WTC11 (cell line): Measurements from ENCODE around the gene DHRS1. TPM values are rescaled to one million over a fixed set of nuclear protein-coding genes. Genes with fewer than 3 reads are reported as not detected.

Experiments
- ATAC-seq: fragments of 200-7000 bp; cut with Tn5 transposase; 2 replicates; pipeline ENCODE4 v1.10.0; 2021; ENCODE audit warnings: mild to moderate bottlenecking, moderate library complexity
- CTCF ChIA-PET: fragments of 300-600 bp; sonication (Branson Sonifier 250); formaldehyde crosslinking; loops from one replicate; lab custom pipeline; 2021; ENCODE audit warnings: antibody characterized with exemption; lab: Charles Lee
- POLR2A ChIA-PET: fragments of 350-600 bp; sonication (Branson Sonifier 250); formaldehyde crosslinking; loops from one replicate; lab custom pipeline; 2021; ENCODE audit warnings: antibody characterized with exemption; lab: Charles Lee
- DNase-seq: peaks from one replicate; pipeline ENCODE4 v3.0.0; 2021; ENCODE audit warnings: low spot score
- H3K27ac Mint-ChIP-seq: 2 replicates; pipeline ENCODE4 v1.8.0; 2021; ENCODE audit warnings: mixed read lengths
- H3K27me3 Mint-ChIP-seq: 2 replicates; pipeline ENCODE4 v1.8.0; 2021; ENCODE audit warnings: low read depth, mild to moderate bottlenecking, moderate library complexity, mixed read lengths
- H3K36me3 Mint-ChIP-seq: 2 replicates; pipeline ENCODE4 v1.8.0; 2021; ENCODE audit warnings: mixed read lengths
- H3K4me1 Mint-ChIP-seq: 2 replicates; pipeline ENCODE4 v1.8.0; 2022; ENCODE audit warnings: mixed read lengths
- H3K4me3 Mint-ChIP-seq: 2 replicates; pipeline ENCODE4 v1.8.0; 2021; ENCODE audit warnings: mild to moderate bottlenecking, moderate library complexity, mixed read lengths
- H3K9me3 Mint-ChIP-seq: 2 replicates; pipeline ENCODE4 v1.8.0; 2021; ENCODE audit warnings: mixed read lengths
- CBFB ChIP-seq: sonication (generic); formaldehyde crosslinking; IDR thresholded peaks from 2 replicates; pipeline ENCODE4 v1.8.1; 2022; ENCODE audit warnings: mild to moderate bottlenecking, low read depth, missing genetic modification reagents
- EMX1 ChIP-seq: fragments of 250-450 bp; sonication (Bioruptor Pico); IDR thresholded peaks from 2 replicates; pipeline ENCODE4 v1.8.0; 2021; ENCODE audit warnings: mild to moderate bottlenecking
- ETV6 ChIP-seq: sonication (generic); formaldehyde crosslinking; IDR thresholded peaks from 2 replicates; pipeline ENCODE4 v1.8.1; 2022; ENCODE audit warnings: mild to moderate bottlenecking, missing genetic modification reagents
- FOXJ3 ChIP-seq: sonication (generic); formaldehyde crosslinking; IDR thresholded peaks from 2 replicates; pipeline ENCODE4 v1.9.0; 2021; ENCODE audit warnings: missing genetic modification reagents, mild to moderate bottlenecking, borderline replicate concordance
- FOXP1 ChIP-seq: sonication (generic); formaldehyde crosslinking; IDR thresholded peaks from 2 replicates; pipeline ENCODE4 v1.8.0; 2022; ENCODE audit warnings: missing genetic modification reagents, mild to moderate bottlenecking, moderate library complexity, borderline replicate concordance
- GTF2I ChIP-seq: fragments of 250-450 bp; sonication (Bioruptor Pico); conservative IDR thresholded peaks from 2 replicates; pipeline ENCODE4 v1.4.0; 2021; ENCODE audit warnings: mild to moderate bottlenecking
- MYBL2 ChIP-seq: sonication (generic); formaldehyde crosslinking; IDR thresholded peaks from 2 replicates; pipeline ENCODE4 v1.8.1; 2023; ENCODE audit warnings: mild to moderate bottlenecking, moderate library complexity, missing genetic modification reagents
- NFYB ChIP-seq: sonication (generic); formaldehyde crosslinking; conservative IDR thresholded peaks from 2 replicates; pipeline ENCODE4 v1.8.0; 2022; ENCODE audit warnings: low read depth, missing genetic modification reagents
- NR3C1 ChIP-seq: sonication (generic); formaldehyde crosslinking; conservative IDR thresholded peaks from 2 replicates; pipeline ENCODE4 v1.8.1; 2023; ENCODE audit warnings: low read depth, mild to moderate bottlenecking, missing genetic modification reagents
- PRRX2 ChIP-seq: fragments of 250-450 bp; sonication (Bioruptor Pico); IDR thresholded peaks from 2 replicates; pipeline ENCODE4 v1.8.0; 2021; ENCODE audit warnings: mild to moderate bottlenecking
- RORB ChIP-seq: fragments of 250-450 bp; sonication (Bioruptor Pico); IDR thresholded peaks from 2 replicates; pipeline ENCODE4 v1.9.0; 2021; ENCODE audit warnings: mild to moderate bottlenecking
- SMAD3 ChIP-seq: sonication (generic); formaldehyde crosslinking; IDR thresholded peaks from 2 replicates; pipeline ENCODE4 v1.8.0; 2022; ENCODE audit warnings: missing genetic modification reagents, mild to moderate bottlenecking, borderline replicate concordance
- TEAD4 ChIP-seq: sonication (generic); formaldehyde crosslinking; IDR thresholded peaks from 2 replicates; pipeline ENCODE4 v1.8.0; 2022; ENCODE audit warnings: mild to moderate bottlenecking, missing genetic modification reagents
- ZNF263 ChIP-seq: sonication (generic); formaldehyde crosslinking; IDR thresholded peaks from 2 replicates; pipeline ENCODE4 v1.8.1; 2022; ENCODE audit warnings: low read depth, mild to moderate bottlenecking, moderate library complexity, missing genetic modification reagents
- ZNF423 ChIP-seq: fragments of 250-450 bp; sonication (Bioruptor Pico); IDR thresholded peaks from 2 replicates; pipeline ENCODE4 v2.1.2; 2022; ENCODE audit warnings: mild to moderate bottlenecking, moderate library complexity
- total RNA-seq: library from RNA; stranded (reverse); gene quantifications from 3 replicates; pipeline ENCODE4 v1.2.3, GENCODE V29; 2021
- TF ChIP-seq, protein P1 (sequence below): fragments of 250-450 bp; sonication (Bioruptor Pico); IDR thresholded peaks from 2 replicates; pipeline ENCODE4 v1.9.0; 2021; ENCODE audit warnings: mild to moderate bottlenecking
- TF ChIP-seq, protein P2 (sequence below): sonication (generic); formaldehyde crosslinking; IDR thresholded peaks from 2 replicates; pipeline ENCODE4 v1.8.0; 2022; ENCODE audit warnings: mild to moderate bottlenecking, missing genetic modification reagents
- TF ChIP-seq, protein P3 (sequence below): sonication (generic); formaldehyde crosslinking; conservative IDR thresholded peaks from 2 replicates; pipeline ENCODE4 v1.8.1; 2022; ENCODE audit warnings: mild to moderate bottlenecking, missing genetic modification reagents
- TF ChIP-seq, protein P4 (sequence below): sonication (generic); formaldehyde crosslinking; IDR thresholded peaks from 2 replicates; pipeline ENCODE4 v1.8.1; 2023; ENCODE audit warnings: mild to moderate bottlenecking, moderate library complexity, missing genetic modification reagents
- TF ChIP-seq, protein P5 (sequence below): sonication (generic); formaldehyde crosslinking; IDR thresholded peaks from 2 replicates; pipeline ENCODE4 v1.8.0; 2023; ENCODE audit warnings: missing genetic modification reagents
- TF ChIP-seq, protein P6 (sequence below): sonication (generic); formaldehyde crosslinking; IDR thresholded peaks from 2 replicates; pipeline ENCODE4 v1.8.1; 2022; ENCODE audit warnings: mild to moderate bottlenecking, missing genetic modification reagents, moderate library complexity, borderline replicate concordance
- TF ChIP-seq, protein P7 (sequence below): fragments of 250-450 bp; sonication (Bioruptor Pico); IDR thresholded peaks from 2 replicates; pipeline ENCODE4 v1.9.0; 2021; ENCODE audit warnings: moderate library complexity, mild to moderate bottlenecking, inconsistent platforms, borderline replicate concordance
- TF ChIP-seq, protein P8 (sequence below): fragments of 250-450 bp; sonication (Bioruptor Pico); IDR thresholded peaks from 2 replicates; pipeline ENCODE4 v1.8.0; 2021; ENCODE audit warnings: mild to moderate bottlenecking

Gene DHRS1
- total RNA-seq, 1 experiment from 2014 or later = 13.9 TPM

DNA sequence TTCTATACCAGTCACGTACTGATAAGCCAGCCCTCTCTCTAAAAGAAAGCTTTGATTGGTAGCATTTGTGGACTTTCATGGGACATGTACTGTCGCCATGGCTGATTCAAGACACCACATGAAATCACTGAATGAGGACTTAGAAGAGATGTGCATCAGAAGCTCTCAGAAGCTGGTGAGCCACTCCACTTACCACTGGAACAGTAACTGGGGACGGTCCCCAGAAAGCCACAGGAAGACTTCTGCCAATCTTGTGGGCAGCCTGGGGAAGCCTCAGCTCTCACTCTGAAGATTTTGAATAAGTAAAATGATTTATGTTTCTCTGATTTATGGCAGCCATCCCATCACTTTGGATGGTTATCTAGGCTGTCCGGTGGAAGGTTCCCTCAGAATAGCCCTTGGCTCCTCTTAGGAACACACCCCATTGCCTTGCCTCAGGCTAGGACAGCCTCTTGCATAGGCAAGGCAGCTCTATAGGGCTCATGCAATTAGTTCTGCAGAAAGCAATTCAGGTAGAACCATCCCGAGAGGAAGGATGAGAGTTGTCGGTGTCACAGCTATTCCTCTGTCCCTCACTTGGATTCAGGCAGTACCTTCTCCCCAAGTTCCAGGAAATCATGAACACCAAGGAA, 9.8 kb downstream of the DHRS1 start:
- Mint-ChIP-seq H3K27me3 (no peaks in the 10 kb centered on the region), H3K9me3 (no peaks in the 10 kb centered on the region), H3K4me1 (no peaks in the 10 kb centered on the region), H3K4me3 (no peak overlapping the region), H3K27ac (no peak overlapping the region), H3K36me3 (no peaks in the 10 kb centered on the region)
- ATAC-seq (no peak), DNase-seq (no peak)
- POLR2A ChIA-PET = no interaction called here
- CTCF ChIA-PET = interaction anchor here (1.8 kb wide), 1 partner anchor 74 kb away, joined by 3 read pairs; the partner anchor contains the start of gene MDP1
- no peak for TF ChIP-seq MYBL2
- TF ChIP-seq ZNF423 = no peak
- TF ChIP-seq GTF2I (CRISPR knock-in tag) = no peak
- TF ChIP-seq, protein P1, sequence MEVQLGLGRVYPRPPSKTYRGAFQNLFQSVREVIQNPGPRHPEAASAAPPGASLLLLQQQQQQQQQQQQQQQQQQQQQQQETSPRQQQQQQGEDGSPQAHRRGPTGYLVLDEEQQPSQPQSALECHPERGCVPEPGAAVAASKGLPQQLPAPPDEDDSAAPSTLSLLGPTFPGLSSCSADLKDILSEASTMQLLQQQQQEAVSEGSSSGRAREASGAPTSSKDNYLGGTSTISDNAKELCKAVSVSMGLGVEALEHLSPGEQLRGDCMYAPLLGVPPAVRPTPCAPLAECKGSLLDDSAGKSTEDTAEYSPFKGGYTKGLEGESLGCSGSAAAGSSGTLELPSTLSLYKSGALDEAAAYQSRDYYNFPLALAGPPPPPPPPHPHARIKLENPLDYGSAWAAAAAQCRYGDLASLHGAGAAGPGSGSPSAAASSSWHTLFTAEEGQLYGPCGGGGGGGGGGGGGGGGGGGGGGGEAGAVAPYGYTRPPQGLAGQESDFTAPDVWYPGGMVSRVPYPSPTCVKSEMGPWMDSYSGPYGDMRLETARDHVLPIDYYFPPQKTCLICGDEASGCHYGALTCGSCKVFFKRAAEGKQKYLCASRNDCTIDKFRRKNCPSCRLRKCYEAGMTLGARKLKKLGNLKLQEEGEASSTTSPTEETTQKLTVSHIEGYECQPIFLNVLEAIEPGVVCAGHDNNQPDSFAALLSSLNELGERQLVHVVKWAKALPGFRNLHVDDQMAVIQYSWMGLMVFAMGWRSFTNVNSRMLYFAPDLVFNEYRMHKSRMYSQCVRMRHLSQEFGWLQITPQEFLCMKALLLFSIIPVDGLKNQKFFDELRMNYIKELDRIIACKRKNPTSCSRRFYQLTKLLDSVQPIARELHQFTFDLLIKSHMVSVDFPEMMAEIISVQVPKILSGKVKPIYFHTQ (CRISPR knock-in tag) = no peak
- TF ChIP-seq, protein P2, sequence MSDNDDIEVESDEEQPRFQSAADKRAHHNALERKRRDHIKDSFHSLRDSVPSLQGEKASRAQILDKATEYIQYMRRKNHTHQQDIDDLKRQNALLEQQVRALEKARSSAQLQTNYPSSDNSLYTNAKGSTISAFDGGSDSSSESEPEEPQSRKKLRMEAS (CRISPR knock-in tag) = no peak
- TF ChIP-seq FOXJ3 (CRISPR knock-in tag) = no peak
- TF ChIP-seq, protein P3, sequence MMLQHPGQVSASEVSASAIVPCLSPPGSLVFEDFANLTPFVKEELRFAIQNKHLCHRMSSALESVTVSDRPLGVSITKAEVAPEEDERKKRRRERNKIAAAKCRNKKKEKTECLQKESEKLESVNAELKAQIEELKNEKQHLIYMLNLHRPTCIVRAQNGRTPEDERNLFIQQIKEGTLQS (CRISPR knock-in tag) = no peak
- TF ChIP-seq, protein P4, sequence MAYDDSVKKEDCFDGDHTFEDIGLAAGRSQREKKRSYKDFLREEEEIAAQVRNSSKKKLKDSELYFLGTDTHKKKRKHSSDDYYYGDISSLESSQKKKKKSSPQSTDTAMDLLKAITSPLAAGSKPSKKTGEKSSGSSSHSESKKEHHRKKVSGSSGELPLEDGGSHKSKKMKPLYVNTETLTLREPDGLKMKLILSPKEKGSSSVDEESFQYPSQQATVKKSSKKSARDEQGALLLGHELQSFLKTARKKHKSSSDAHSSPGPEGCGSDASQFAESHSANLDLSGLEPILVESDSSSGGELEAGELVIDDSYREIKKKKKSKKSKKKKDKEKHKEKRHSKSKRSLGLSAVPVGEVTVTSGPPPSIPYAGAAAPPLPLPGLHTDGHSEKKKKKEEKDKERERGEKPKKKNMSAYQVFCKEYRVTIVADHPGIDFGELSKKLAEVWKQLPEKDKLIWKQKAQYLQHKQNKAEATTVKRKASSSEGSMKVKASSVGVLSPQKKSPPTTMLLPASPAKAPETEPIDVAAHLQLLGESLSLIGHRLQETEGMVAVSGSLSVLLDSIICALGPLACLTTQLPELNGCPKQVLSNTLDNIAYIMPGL (CRISPR knock-in tag) = no peak
- no peak for TF ChIP-seq NFYB
- no peak for TF ChIP-seq FOXP1 (CRISPR knock-in tag)
- TF ChIP-seq ETV6 (CRISPR knock-in tag) = no peak
- TF ChIP-seq, protein P5, sequence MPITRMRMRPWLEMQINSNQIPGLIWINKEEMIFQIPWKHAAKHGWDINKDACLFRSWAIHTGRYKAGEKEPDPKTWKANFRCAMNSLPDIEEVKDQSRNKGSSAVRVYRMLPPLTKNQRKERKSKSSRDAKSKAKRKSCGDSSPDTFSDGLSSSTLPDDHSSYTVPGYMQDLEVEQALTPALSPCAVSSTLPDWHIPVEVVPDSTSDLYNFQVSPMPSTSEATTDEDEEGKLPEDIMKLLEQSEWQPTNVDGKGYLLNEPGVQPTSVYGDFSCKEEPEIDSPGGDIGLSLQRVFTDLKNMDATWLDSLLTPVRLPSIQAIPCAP (CRISPR knock-in tag) = no peak
- TF ChIP-seq TEAD4 (CRISPR knock-in tag) = no peak
- TF ChIP-seq SMAD3 (CRISPR knock-in tag) = no peak
- TF ChIP-seq PRRX2 = no peak

DNA sequence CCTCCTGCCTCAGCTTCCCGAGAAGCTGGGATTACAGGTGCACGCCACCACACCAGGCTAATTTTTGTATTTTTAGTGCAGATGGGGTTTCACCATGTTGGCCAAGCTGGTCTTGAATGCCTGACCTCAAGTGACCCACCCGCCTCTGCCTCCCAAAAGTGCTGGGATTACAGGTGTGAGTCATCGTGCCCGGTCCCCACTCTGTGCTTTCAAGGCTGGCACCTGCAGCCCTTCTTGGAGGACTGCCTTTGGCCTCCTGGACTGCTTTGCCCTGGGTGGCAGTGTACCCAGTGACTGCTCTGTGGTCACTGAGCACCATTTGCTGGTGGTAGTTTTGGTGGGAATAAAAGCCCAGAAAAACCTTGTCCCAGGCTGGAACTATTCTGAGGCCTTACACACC, 12.6 kb downstream of the DHRS1 start:
- H3K9me3 Mint-ChIP-seq = no peaks in the 10 kb centered on the region
- ChIA-PET POLR2A (no interaction called here), CTCF (interaction anchor here (1.0 to 1.3 kb wide), 2 partner anchors 11 to 21 kb away, joined by 3 to 4 read pairs; partner anchors contain the start of gene CIDEB)
- H3K27ac Mint-ChIP-seq = no peak overlapping the region
- no peak overlapping the region for H3K4me3 Mint-ChIP-seq
- DNase-seq (no peak), ATAC-seq (no peak)
- no peaks in the 10 kb centered on the region for H3K36me3 Mint-ChIP-seq
- H3K27me3 Mint-ChIP-seq = no peaks in the 10 kb centered on the region
- H3K4me1 Mint-ChIP-seq = no peaks in the 10 kb centered on the region
- TF ChIP-seq EMX1 (CRISPR knock-in tag) (no peak), CBFB (CRISPR knock-in tag) (no peak), MYBL2 (no peak), NR3C1 (CRISPR knock-in tag) (no peak), ETV6 (CRISPR knock-in tag) (no peak), ZNF263 (no peak), RORB (CRISPR knock-in tag) (no peak)
- TF ChIP-seq, protein P6, sequence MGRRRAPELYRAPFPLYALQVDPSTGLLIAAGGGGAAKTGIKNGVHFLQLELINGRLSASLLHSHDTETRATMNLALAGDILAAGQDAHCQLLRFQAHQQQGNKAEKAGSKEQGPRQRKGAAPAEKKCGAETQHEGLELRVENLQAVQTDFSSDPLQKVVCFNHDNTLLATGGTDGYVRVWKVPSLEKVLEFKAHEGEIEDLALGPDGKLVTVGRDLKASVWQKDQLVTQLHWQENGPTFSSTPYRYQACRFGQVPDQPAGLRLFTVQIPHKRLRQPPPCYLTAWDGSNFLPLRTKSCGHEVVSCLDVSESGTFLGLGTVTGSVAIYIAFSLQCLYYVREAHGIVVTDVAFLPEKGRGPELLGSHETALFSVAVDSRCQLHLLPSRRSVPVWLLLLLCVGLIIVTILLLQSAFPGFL (CRISPR knock-in tag) = no peak
- TF ChIP-seq, protein P7, sequence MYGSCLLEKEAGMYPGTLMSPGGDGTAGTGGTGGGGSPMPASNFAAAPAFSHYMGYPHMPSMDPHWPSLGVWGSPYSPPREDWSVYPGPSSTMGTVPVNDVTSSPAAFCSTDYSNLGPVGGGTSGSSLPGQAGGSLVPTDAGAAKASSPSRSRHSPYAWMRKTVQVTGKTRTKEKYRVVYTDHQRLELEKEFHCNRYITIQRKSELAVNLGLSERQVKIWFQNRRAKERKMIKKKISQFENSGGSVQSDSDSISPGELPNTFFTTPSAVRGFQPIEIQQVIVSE (CRISPR knock-in tag) = no peak
- TF ChIP-seq, protein P8, sequence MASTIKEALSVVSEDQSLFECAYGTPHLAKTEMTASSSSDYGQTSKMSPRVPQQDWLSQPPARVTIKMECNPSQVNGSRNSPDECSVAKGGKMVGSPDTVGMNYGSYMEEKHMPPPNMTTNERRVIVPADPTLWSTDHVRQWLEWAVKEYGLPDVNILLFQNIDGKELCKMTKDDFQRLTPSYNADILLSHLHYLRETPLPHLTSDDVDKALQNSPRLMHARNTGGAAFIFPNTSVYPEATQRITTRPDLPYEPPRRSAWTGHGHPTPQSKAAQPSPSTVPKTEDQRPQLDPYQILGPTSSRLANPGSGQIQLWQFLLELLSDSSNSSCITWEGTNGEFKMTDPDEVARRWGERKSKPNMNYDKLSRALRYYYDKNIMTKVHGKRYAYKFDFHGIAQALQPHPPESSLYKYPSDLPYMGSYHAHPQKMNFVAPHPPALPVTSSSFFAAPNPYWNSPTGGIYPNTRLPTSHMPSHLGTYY (CRISPR knock-in tag) = no peak
- TF ChIP-seq, protein P1 (CRISPR knock-in tag) = no peak
